Measurements from ENCODE around the gene LRRC74B.

GRCh38 chr22:21030621-21031544 lies 14.9 kb upstream of the LRRC74B start:
- TF ChIP-seq EZH2 (IDR thresholded peaks at IDR 0.05; ENCODE audit: low read depth, unreplicated experiment): no peak
- no peak for TF ChIP-seq CTCF (conservative IDR thresholded peaks at IDR 0.05; ENCODE audit: low read depth in 2 of 2)
- TF ChIP-seq POLR2AphosphoS5 (IDR thresholded peaks at IDR 0.05; ENCODE audit: low read depth): no peak
- TF ChIP-seq, protein P1, sequence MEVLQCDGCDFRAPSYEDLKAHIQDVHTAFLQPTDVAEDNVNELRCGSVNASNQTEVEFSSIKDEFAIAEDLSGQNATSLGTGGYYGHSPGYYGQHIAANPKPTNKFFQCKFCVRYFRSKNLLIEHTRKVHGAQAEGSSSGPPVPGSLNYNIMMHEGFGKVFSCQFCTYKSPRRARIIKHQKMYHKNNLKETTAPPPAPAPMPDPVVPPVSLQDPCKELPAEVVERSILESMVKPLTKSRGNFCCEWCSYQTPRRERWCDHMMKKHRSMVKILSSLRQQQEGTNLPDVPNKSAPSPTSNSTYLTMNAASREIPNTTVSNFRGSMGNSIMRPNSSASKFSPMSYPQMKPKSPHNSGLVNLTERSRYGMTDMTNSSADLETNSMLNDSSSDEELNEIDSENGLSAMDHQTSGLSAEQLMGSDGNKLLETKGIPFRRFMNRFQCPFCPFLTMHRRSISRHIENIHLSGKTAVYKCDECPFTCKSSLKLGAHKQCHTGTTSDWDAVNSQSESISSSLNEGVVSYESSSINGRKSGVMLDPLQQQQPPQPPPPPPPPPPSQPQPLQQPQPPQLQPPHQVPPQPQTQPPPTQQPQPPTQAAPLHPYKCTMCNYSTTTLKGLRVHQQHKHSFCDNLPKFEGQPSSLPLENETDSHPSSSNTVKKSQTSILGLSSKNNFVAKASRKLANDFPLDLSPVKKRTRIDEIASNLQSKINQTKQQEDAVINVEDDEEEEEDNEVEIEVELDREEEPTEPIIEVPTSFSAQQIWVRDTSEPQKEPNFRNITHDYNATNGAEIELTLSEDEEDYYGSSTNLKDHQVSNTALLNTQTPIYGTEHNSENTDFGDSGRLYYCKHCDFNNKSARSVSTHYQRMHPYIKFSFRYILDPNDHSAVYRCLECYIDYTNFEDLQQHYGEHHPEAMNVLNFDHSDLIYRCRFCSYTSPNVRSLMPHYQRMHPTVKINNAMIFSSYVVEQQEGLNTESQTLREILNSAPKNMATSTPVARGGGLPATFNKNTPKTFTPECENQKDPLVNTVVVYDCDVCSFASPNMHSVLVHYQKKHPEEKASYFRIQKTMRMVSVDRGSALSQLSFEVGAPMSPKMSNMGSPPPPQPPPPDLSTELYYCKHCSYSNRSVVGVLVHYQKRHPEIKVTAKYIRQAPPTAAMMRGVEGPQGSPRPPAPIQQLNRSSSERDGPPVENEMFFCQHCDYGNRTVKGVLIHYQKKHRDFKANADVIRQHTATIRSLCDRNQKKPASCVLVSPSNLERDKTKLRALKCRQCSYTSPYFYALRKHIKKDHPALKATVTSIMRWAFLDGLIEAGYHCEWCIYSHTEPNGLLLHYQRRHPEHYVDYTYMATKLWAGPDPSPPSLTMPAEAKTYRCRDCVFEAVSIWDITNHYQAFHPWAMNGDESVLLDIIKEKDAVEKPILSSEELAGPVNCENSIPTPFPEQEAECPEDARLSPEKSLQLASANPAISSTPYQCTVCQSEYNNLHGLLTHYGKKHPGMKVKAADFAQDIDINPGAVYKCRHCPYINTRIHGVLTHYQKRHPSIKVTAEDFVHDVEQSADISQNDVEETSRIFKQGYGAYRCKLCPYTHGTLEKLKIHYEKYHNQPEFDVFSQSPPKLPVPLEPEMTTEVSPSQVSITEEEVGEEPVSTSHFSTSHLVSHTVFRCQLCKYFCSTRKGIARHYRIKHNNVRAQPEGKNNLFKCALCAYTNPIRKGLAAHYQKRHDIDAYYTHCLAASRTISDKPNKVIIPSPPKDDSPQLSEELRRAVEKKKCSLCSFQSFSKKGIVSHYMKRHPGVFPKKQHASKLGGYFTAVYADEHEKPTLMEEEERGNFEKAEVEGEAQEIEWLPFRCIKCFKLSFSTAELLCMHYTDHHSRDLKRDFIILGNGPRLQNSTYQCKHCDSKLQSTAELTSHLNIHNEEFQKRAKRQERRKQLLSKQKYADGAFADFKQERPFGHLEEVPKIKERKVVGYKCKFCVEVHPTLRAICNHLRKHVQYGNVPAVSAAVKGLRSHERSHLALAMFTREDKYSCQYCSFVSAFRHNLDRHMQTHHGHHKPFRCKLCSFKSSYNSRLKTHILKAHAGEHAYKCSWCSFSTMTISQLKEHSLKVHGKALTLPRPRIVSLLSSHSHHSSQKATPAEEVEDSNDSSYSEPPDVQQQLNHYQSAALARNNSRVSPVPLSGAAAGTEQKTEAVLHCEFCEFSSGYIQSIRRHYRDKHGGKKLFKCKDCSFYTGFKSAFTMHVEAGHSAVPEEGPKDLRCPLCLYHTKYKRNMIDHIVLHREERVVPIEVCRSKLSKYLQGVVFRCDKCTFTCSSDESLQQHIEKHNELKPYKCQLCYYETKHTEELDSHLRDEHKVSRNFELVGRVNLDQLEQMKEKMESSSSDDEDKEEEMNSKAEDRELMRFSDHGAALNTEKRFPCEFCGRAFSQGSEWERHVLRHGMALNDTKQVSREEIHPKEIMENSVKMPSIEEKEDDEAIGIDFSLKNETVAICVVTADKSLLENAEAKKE (CRISPR knock-in tag; IDR thresholded peaks at IDR 0.05): no peak
